Stimulated activated CD8-positive, alpha-beta memory T cell treated with anti-CD3 and anti-CD28 coated beads, Interleukin-4, amount 100 ng/mL, for 24 hours (primary cell): ENCODE data around the gene UNC13C.

ENCODE experiments used
- DNase-seq: peaks from one replicate; pipeline ENCODE4 v3.0.0-alpha.2; 2020; ENCODE audit warnings: low read depth

UNC13C gene

DNA sequence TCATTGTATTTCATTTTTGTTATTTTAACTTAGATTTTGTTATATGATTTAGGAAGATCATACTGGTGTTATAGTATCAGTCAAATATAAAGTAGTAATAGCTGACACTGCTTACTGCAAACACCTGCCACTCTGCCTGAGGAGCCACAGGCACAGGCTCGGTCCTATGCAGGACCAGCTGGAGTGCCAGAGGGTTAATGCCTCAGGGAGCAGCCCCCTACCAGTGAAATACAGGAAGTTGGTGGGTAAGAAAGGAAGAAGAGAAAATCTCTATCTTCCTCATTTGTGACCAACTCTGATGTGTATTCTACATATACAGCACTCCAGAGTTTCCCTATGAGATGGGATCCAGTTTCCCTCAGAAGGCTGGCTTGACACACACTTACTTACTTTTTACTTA, 593.3 kb downstream of the UNC13C start:
- no peak for DNase-seq

DNA sequence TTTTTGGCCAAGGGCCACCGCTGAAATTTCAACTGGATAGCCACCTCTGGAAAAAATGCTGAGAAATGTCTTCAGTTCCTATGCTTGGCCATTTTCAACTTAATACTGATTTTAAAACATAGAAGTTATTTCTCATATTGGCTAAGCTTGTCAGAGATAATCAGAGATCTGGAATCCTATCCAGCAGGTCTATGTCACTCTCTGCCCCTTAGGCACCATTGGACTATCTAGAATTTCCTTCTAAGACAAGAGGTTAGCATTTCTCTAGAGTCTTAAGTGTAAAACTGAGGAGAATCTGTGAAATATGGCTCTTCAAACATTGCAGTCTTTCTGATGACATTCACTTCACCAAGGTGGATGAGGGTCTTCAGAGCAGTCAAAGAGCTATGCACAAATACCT, 597.3 kb downstream of the UNC13C start:
- DNase-seq: no peak

DNA sequence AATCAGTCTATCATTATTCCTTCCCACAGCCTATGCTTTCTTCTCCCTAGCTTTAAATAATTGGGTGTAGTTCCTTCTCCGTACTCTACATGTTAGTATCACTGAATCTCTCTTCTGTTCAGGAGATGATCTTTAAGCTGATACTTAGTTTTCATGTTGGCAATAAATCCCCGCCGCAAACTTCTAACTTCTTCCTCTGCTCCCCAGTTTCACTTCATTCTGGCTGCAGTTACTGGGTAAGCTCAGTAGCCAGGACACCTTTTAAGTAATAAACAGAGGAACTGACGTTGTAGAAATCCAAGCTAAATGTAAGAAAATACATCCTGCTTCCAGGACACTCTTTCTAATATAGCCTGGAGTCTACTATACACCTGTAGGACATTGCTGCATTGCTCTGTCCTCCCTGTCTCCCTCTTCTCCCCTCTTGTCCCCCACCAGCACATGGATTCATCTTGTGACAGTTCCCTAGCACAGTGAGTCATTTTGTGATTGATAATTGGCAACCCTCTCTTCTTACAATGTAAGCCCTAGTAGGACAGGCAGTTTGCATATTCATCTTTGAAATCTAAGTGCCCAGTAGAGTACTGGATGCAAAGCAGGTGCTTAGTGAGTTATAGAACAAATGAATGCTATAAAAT, 598.2 kb downstream of the UNC13C start:
- no peak for DNase-seq

DNA sequence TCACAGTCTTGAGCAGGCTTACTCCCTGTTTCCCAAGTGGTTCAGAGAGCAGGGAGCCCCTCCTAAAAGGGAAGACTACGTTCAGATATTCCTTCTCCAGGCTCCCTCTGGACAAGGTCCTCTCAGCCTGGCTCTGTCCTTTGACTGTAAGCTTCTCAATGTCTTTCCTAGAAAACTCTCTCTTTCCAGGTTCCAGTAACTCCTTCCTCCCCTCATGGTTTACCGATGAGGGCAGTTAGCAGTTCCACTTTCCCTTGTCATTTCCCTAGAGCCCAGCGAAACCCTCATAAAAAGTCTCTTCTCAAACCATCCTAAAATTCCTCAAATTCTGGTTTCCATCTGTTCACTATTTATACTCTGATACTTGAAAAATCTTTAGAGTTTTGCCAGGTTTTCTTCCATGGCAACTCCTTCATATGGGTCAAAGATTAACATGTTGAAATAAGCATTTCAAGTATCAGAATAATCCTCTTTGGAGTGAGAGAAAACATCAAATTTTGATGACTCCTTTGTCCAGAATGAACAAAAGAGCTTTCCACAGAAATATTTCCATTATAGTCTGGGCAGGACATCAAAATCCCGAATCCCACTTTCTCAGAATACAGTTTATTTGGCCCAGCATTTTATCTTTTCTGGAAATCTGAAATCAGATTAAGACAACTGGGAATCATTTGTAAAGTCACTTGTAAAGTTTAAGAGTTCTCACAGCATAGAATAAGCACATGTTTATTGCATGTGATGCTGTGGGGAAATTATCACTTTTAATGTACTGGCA, 599.4 kb downstream of the UNC13C start:
- DNase-seq: no peak

DNA sequence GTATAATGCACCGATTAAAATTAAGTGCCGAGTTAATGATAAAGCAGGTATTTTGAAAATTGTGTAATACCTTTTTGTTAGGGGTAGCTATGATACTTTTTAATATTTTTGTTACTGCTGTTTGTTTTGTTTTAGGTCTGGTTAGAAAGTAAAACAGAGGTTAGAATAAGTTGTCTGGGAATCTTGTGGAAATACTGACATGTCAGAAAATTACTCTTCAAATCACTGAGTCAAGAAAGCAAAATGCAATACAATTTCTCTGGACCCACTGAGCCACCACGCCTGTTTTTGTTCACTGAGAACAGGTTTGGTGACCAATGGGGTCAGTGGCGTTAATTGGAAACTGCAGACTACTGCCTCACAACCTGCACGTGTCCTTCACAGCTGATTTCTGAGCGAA, 601.6 kb downstream of the UNC13C start:
- DNase-seq: no peak

DNA sequence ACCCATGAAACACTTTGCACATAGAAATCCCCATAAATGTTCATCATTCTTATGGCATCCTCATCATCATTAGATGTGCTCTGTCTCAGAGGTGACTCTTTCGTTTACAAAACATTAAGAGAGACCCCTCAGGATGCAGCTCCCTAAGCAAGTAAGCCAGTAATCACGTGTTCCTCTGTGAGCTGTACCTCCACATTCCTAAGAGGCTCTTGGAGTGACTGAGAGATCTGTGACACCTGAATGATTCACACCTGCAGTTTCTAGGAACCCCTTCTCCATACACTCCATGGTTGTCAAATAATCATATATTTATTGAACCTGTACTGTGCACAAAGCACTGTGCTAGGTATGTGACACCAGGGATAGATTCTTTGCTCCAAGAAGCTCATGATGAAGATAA, 602.4 kb downstream of the UNC13C start:
- DNase-seq: no peak

DNA sequence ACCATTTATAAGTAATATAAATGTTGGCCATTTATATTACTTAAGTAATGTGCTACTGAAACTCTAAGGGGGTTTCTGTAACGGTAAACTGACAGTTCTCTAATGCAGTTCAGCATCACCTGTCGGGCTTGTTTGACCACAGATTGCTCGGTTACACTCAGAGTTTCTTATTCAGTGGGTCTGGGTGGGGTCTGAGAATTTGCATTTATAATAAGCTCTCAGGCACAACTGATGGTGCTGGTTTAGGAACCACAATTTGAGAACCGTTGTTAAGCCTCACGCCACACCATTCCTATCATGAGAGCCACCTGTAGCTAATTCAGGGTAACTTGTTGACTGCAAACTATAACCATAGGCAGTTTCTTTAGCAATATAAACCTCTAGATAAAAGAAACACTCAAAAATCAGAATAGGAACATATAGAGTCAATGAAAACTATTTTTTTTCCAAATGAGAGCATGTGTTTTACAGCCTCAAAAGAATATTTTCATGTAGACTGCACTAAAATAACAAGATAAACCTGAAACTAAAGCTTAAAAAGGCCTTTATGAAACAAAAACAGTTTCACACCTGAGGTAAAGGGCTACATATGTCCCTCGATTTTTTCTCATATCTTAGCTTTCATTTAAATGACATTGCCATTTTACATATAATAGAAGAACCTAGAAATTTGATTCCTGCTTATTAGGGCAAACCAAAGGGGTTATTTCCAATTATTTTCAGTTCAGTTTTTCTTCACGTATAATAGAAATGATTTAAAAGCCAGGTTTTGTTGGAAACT, 604.8 kb downstream of the UNC13C start:
- DNase-seq: no peak

DNA sequence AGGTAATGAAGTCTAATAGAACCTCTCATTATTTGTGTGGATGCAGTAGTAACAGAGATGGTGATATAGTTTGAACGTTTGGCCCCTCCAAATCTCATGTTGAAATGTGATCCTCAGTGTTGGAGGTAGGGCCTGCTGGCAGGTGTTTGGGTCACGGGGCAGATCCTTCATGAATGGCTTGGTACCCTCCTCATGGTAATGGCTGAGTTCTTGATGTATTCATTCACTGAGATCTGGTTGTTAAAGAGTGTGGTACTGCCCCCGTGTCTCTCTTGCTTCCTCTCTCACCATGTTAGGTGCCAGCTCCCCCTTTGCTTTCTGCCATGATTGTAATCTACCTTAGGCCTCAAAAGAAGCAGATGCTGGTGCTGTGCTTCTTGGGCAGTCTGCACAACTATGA, 606.8 kb downstream of the UNC13C start:
- no peak for DNase-seq

DNA sequence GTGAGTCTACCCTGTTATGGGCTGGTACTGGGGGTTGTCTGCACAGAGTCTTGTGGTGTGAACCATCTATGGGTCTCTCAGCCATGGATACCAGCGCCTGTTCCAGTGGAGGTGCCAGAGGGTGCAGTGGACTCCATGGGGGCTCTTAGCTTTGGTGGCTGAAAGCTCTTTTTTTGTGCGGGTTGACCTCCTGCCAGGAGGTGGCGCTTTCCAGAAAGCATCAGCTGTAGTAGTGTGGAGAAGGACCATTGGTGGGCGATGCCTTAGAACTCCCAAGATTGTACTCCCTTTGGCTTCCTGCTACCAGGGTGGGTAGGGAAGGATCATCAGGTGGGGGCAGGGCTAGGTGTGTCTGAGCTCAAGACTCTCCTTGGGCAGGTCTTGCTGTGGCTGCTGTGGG, 615.9 kb downstream of the UNC13C start:
- no peak for DNase-seq

DNA sequence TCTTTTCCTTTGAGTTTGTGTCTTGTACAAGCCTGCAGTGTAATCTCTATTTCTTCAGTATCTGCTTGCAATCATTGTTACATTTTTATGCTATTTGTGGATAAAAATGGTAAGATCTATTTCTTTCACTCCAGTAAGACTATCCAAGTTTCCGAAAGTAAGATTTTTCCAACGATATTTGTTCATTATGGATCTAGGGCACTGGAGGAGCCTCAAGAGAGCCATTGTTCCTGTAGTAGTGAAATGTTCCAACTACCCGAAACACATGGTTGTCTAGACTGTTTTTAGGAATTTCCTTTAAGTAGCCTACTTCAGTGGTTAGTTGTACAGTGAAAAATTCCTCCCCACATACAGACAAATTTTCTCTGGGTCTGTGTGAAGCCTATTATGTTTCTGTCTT, 621.1 kb downstream of the UNC13C start:
- DNase-seq: no peak

DNA sequence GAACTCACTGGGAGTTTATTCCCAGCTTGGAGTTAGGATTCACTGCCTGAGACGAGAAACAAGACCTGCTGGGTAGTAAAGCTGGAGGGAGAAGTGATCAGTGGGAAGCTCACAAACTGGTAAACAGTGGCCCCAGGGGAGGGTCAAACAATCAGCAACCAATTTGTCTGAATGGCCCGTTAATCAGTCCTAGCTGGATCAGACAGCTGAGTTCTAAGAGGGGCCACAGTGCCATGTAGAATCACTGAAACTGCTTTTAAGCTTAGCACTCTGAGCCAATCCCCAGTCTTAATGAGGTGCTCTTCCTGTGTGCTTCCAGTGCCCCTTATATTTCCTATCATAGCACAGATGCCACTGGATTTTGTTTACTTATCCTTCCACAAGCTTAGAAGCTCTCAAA, 626.8 kb downstream of the UNC13C start:
- no peak for DNase-seq

DNA sequence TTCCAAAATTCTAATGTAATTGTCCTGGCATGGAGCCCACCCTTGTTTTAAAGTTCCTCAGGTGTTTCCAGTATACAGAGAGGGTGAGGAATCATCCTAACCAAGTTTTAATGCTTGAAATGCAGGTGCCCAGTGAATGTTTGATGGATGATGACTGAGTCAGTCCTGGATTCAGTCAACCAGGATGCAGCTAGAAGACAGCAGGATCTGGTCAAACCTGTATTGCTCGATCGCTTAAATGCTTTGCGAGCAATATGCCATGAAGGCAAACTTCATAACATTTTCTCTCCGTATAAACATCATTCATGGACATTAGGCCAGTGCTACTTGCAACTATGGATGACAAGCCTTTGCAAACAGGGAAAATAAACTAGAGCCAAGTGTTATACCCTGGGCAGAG, 627.3 kb downstream of the UNC13C start:
- DNase-seq: no peak

DNA sequence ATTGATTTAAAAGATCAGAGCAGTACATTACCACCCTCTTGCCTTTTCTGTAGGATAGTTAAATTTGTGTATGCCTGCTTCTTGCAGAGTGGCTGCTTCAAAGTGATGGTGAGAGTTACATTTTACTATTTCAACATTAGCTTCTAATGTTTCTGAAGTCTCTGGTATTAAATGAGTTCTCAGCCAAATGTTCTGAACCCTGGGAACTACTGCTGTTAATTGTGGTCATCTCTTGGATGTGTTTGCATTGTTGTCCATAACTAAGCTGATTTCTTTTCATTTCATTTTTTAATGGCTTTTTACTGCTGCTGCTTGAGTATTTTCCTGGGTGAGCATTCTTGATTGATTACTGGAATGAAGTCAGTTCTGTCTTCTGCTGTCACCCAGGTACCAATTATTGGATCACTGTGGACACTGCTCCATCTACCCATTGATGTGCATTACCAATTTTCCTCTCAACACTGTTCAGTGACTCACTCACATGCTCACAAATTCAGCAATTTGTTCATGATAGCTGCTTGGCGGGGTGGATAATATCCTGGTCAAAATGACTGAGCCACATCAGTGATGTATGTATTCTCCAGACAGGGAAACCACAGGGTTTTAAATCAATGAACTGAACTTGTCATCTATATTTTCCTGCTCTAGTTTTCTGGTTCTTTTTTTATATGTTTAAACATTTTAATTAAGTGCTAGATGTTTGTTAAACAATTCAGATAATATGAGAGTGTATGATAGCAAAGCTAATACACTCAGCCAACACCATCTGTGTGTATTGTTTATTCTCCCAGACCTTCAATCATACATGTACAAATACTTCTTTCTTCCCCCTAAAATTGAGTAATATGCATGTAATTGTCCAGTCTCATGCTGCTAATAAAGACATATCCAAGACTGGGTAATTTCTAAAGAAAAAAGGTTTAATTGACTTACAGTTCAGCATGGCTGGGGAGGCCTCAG, 630.9 kb downstream of the UNC13C start:
- no peak for DNase-seq

DNA sequence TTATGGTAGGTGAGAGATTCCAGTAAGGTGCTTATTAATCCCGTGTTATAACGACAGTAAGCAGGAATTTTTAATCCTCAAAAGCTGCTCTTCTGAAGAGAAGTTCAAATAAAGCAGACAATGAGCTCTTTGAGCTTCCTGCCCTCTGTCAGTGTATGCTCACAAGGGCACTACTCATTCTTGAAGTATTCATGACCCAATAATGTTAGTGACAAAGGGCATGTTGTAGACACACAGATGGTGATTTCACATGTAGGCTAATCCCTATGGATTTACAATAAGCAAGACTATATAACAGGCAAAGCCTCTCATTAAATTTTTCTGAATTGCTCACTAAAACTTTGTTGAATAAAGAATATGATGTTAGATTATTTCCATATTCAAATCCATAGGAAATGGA, 639.9 kb downstream of the UNC13C start:
- DNase-seq: no peak

DNA sequence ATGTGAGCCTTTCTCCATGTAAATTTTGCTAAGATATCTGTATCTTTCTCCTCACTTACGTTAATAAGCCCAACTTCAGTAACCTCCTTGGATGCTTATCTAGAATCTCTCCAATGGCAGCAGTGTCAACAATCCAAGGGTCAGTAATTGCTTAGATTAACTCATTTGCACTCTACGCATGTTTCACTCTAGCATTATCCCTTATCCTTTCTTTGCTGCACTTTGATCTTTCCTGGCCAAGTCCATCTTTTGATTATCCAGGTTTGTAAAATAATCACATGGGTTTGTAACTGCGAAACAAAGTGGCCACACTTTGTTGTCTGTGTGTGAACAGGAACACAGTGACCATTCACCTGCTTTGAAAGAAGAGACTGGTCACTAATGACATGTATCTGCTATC, 640.9 kb downstream of the UNC13C start:
- no peak for DNase-seq

DNA sequence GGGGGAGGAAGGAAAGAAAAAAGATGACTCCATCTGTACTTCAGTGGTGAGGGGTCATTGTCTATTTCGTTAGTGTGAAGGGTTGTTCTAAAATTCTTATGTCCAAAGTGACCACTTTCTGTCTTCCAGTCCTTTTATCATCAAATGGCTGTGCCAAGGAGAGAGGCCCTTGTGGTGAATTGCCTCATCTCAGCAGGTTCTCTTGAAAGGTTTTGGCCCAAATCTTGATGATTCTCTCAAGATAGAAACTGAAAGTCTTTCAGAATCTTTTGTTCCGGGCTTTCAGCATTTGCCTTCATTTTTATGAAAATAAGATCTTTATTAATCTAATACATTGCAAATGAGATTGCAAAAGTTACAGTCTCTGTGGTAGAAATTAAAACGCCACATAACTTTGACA, 642.7 kb downstream of the UNC13C start:
- no peak for DNase-seq

DNA sequence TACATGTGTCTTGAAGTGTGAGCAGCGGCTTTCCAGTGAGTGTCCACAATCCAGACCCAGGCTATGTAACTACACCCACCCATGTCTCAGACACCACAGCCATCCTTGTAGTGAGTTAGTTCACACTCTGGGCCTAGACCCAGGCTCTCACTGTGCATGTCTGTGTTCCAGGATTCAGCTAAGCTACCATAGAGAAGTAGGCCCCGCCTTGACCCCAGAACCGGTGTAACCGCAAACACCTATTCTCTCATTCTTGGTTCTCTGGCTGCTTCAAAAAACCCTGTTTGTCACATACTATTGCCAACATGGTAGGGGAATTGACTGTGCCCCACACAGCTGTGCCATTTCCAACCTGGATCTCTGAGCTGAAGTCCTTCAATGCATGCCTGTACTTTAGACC, 657.9 kb downstream of the UNC13C start:
- DNase-seq: no peak

DNA sequence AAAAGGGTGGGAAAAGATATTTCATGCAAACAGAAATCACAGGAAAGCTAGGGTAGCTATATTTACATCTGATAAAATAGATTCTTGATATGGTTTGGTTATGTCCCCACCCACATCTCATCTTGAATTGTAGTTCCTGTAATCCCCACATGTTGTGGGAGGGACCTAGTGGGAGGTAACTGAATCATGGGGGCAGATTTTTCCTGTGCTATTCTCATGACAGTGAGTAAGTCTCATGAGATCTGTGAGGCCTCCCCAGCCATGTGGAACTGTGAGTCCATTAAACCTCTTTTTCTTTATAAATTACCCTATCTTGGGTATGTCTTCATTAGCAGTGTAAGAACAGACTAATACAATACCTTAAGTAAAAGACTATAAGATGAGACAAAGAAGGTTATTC, 660.4 kb downstream of the UNC13C start:
- DNase-seq: no peak

DNA sequence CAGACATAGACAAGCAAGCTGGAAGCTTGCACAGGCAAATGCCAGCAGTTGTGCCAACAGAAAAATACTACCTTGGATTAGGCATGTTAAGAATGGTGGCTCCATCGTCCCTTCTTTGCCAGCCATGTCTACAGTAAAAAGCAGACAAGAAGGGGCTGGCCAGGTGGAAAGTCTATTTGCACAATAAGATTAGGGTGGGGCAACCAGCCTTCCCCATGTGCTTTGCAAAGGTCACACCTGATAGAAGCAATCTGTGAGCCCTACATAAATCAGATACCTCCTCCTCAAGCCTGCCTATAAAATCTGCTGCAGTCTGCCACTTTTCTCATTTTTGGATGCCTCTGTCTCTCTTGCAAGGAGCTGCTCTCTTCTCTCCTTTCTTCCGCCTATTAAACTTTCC, 662.6 kb downstream of the UNC13C start:
- no peak for DNase-seq

DNA sequence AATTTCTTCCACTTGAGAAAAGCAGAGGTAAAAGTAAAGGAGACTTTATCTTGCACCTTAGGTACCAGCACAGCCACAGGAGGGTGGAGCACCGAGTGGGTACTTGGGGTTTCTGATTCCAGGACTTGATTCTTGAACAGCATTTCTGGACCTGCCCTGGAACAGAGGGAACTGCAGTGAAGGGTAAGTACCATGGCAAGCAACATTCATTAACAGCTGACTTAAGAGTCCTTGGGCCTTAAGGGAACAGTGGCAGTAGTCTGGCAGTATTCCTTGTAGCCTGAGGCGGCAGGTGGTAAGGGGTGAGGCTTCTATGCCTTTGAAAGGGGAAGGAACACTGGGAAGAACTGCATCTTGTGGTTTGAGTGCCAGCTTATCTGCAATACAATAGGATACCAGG, 666.6 kb downstream of the UNC13C start:
- DNase-seq: no peak

DNA sequence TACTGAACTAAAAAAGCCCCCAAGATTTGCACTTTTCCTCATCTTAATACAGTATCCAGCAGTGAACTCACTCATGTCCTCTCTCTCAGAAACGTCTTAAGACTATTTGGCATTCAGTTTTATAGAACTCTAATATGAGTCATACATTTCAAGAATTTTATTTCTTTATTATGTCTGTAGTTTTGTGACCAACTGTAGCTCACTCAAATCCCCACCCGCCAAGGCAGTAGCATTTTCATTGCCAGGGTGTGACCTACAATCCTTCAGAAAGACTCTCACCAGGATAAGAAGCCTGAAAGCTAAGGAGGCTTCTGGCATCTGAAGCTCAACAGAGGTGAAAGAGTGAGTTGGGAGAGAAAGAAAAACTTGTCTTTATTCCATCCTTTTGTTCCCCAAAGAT, 681.4 kb downstream of the UNC13C start:
- no peak for DNase-seq

DNA sequence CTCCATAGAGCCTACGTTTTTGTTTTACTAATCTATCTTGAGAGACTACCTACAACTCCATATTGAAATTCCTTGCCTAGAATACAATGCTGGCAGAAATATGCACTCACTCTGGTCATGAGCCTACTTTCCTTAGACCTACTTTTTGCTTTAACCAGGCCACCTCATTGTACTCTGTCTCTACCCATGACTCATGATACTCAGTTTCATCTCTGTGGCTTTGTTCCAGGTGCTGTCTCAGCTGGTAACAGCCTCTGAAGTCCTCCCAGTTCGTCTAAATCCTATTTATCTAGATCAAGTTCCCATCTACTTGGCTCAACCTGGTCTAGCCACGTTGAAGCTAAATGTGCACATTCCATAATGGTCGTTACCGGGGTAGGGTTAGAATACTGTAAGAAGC, 682.1 kb downstream of the UNC13C start:
- DNase-seq: no peak
